ENCODE measurements around the gene N4BP2L1. TPM values are rescaled to one million over a fixed set of nuclear protein-coding genes. Genes with fewer than 3 reads are reported as not detected.

Gene N4BP2L1
- total RNA-seq, 1 experiment from 2014 or later: 14.2 TPM

GRCh38 chr13:32391101-32391619 lies 36.8 kb downstream of the N4BP2L1 start:
- no peak overlapping the region for H2AFZ ChIP-seq (ENCODE audit: low read length)
- H3K4me1 ChIP-seq (ENCODE audit: low read length): no peaks in the 10 kb centered on the region
- H3K9me2 ChIP-seq (replicated peaks; ENCODE audit: insufficient read depth, low read length): no peaks in the 10 kb centered on the region
- DNase-seq: no peak
- H3K4me3 ChIP-seq (ENCODE audit: low read length): no peak overlapping the region
- H3K9me3 ChIP-seq (ENCODE audit: low read length): no peaks in the 10 kb centered on the region
- no peak overlapping the region for H3K27ac ChIP-seq (ENCODE audit: low read length)
- no peak overlapping the region for H3K9ac ChIP-seq (ENCODE audit: low read length)
- H3K79me2 ChIP-seq (ENCODE audit: low read length): no peaks in the 10 kb centered on the region
- H3K27me3 ChIP-seq (ENCODE audit: low read length): no peaks in the 10 kb centered on the region
- no peaks in the 10 kb centered on the region for H3K36me3 ChIP-seq (ENCODE audit: insufficient read depth, low read length)
- H4K20me1 ChIP-seq (ENCODE audit: insufficient read depth, low read depth, low read length): no peaks in the 10 kb centered on the region
- no peak overlapping the region for H3K4me2 ChIP-seq (ENCODE audit: low read depth, low read length, poor library complexity, severe bottlenecking)

- Histone ChIP-seq H3K79me2 (ENCODE audit: low read length) (no peaks in the 10 kb centered on the region), H3K4me3 (ENCODE audit: low read length) (no peak overlapping the region), H3K27ac (ENCODE audit: low read length) (no peak overlapping the region), H3K4me1 (ENCODE audit: low read length) (no peaks in the 10 kb centered on the region), H3K9me3 (ENCODE audit: low read length) (no peaks in the 10 kb centered on the region), H2AFZ (ENCODE audit: low read length) (no peak overlapping the region), H4K20me1 (ENCODE audit: insufficient read depth, low read depth, low read length) (no peaks in the 10 kb centered on the region), H3K4me2 (ENCODE audit: low read depth, low read length, poor library complexity, severe bottlenecking) (no peak overlapping the region), H3K27me3 (ENCODE audit: low read length) (no peaks in the 10 kb centered on the region), H3K9ac (ENCODE audit: low read length) (no peak overlapping the region), H3K36me3 (ENCODE audit: insufficient read depth, low read length) (no peaks in the 10 kb centered on the region), H3K9me2 (replicated peaks; ENCODE audit: insufficient read depth, low read length) (no peaks in the 10 kb centered on the region)
- no peak for DNase-seq
Observed at GRCh38 chr13:32390484-32390883, 37.4 kb downstream of the N4BP2L1 start.

GRCh38 chr13:32390048-32390447 lies 37.9 kb downstream of the N4BP2L1 start:
- no peaks in the 10 kb centered on the region for H3K27me3 ChIP-seq (ENCODE audit: low read length)
- H3K4me2 ChIP-seq (ENCODE audit: low read depth, low read length, poor library complexity, severe bottlenecking): no peak overlapping the region
- H3K4me1 ChIP-seq (ENCODE audit: low read length): no peaks in the 10 kb centered on the region
- DNase-seq: no peak
- H2AFZ ChIP-seq (ENCODE audit: low read length): no peak overlapping the region
- no peak overlapping the region for H3K9ac ChIP-seq (ENCODE audit: low read length)
- H3K9me2 ChIP-seq (replicated peaks; ENCODE audit: insufficient read depth, low read length): no peaks in the 10 kb centered on the region
- no peak overlapping the region for H3K4me3 ChIP-seq (ENCODE audit: low read length)
- H4K20me1 ChIP-seq (ENCODE audit: insufficient read depth, low read depth, low read length): no peaks in the 10 kb centered on the region
- no peaks in the 10 kb centered on the region for H3K79me2 ChIP-seq (ENCODE audit: low read length)
- no peaks in the 10 kb centered on the region for H3K36me3 ChIP-seq (ENCODE audit: insufficient read depth, low read length)
- no peaks in the 10 kb centered on the region for H3K9me3 ChIP-seq (ENCODE audit: low read length)
- H3K27ac ChIP-seq (ENCODE audit: low read length): no peak overlapping the region

GRCh38 chr13:32385410-32385809 lies 42.5 kb downstream of the N4BP2L1 start:
- H3K4me1 ChIP-seq (ENCODE audit: low read length): no peaks in the 10 kb centered on the region; the same call in 1 of the 2 replicates
- no peak overlapping the region for H2AFZ ChIP-seq (ENCODE audit: low read length)
- H3K36me3 ChIP-seq (ENCODE audit: insufficient read depth, low read length): peaks cover 9% of the 10 kb centered on the region

GRCh38 chr13:32384702-32385101 lies 43.2 kb downstream of the N4BP2L1 start:
- Histone ChIP-seq H3K36me3 (ENCODE audit: insufficient read depth, low read length) (peaks cover 9% of the 10 kb centered on the region), H4K20me1 (ENCODE audit: insufficient read depth, low read depth, low read length) (no peaks in the 10 kb centered on the region), H3K4me1 (ENCODE audit: low read length) (no peaks in the 10 kb centered on the region; the same call in 1 of the 2 replicates), H3K4me2 (ENCODE audit: low read depth, low read length, poor library complexity, severe bottlenecking) (no peak overlapping the region), H3K9ac (ENCODE audit: low read length) (no peak overlapping the region), H3K27me3 (ENCODE audit: low read length) (no peaks in the 10 kb centered on the region), H3K4me3 (ENCODE audit: low read length) (no peak overlapping the region), H3K79me2 (ENCODE audit: low read length) (no peaks in the 10 kb centered on the region), H2AFZ (ENCODE audit: low read length) (no peak overlapping the region), H3K9me3 (ENCODE audit: low read length) (no peaks in the 10 kb centered on the region), H3K27ac (ENCODE audit: low read length) (no peak overlapping the region), H3K9me2 (replicated peaks; ENCODE audit: insufficient read depth, low read length) (no peaks in the 10 kb centered on the region)
- no peak for DNase-seq

More at GRCh38 chr13:32385410-32385809, 42.5 kb downstream of the N4BP2L1 start:
- no peaks in the 10 kb centered on the region for H3K9me3 ChIP-seq (ENCODE audit: low read length)
- H4K20me1 ChIP-seq (ENCODE audit: insufficient read depth, low read depth, low read length): no peaks in the 10 kb centered on the region
- H3K4me2 ChIP-seq (ENCODE audit: low read depth, low read length, poor library complexity, severe bottlenecking): no peak overlapping the region
- H3K9me2 ChIP-seq (replicated peaks; ENCODE audit: insufficient read depth, low read length): no peaks in the 10 kb centered on the region
- no peak overlapping the region for H3K9ac ChIP-seq (ENCODE audit: low read length)
- H3K4me3 ChIP-seq (ENCODE audit: low read length): no peak overlapping the region
- no peak for DNase-seq
- H3K27me3 ChIP-seq (ENCODE audit: low read length): no peaks in the 10 kb centered on the region
- no peak overlapping the region for H3K27ac ChIP-seq (ENCODE audit: low read length)
- H3K79me2 ChIP-seq (ENCODE audit: low read length): no peaks in the 10 kb centered on the region

- H3K4me3 ChIP-seq (ENCODE audit: low read length): no peak overlapping the region
- H3K36me3 ChIP-seq (ENCODE audit: insufficient read depth, low read length): peaks cover 9% of the 10 kb centered on the region
- no peaks in the 10 kb centered on the region for H4K20me1 ChIP-seq (ENCODE audit: insufficient read depth, low read depth, low read length)
Observed at GRCh38 chr13:32383836-32384618, 43.9 kb downstream of the N4BP2L1 start.

GRCh38 chr13:32381539-32381938 lies 46.4 kb downstream of the N4BP2L1 start:
- no peaks in the 10 kb centered on the region for H3K79me2 ChIP-seq (ENCODE audit: low read length)
- H3K4me1 ChIP-seq (ENCODE audit: low read length): no peaks in the 10 kb centered on the region; the same call in 1 of the 2 replicates
- no peaks in the 10 kb centered on the region for H3K9me3 ChIP-seq (ENCODE audit: low read length)
- H4K20me1 ChIP-seq (ENCODE audit: insufficient read depth, low read depth, low read length): no peaks in the 10 kb centered on the region
- H3K4me2 ChIP-seq (ENCODE audit: low read depth, low read length, poor library complexity, severe bottlenecking): no peak overlapping the region
- no peaks in the 10 kb centered on the region for H3K27me3 ChIP-seq (ENCODE audit: low read length)
- peak; percentile 49 for DNase-seq
- peaks cover 9% of the 10 kb centered on the region for H3K36me3 ChIP-seq (ENCODE audit: insufficient read depth, low read length)
- H3K27ac ChIP-seq (ENCODE audit: low read length): no peak overlapping the region
- H3K9ac ChIP-seq (ENCODE audit: low read length): no peak overlapping the region
- H3K9me2 ChIP-seq (replicated peaks; ENCODE audit: insufficient read depth, low read length): no peaks in the 10 kb centered on the region
- H3K4me3 ChIP-seq (ENCODE audit: low read length): no peak overlapping the region
- H2AFZ ChIP-seq (ENCODE audit: low read length): no peak overlapping the region

More at GRCh38 chr13:32383836-32384618, 43.9 kb downstream of the N4BP2L1 start:
- H3K4me2 ChIP-seq (ENCODE audit: low read depth, low read length, poor library complexity, severe bottlenecking): no peak overlapping the region
- no peak for DNase-seq
- H3K27ac ChIP-seq (ENCODE audit: low read length): no peak overlapping the region
- H2AFZ ChIP-seq (ENCODE audit: low read length): no peak overlapping the region
- H3K4me1 ChIP-seq (ENCODE audit: low read length): no peaks in the 10 kb centered on the region; the same call in 1 of the 2 replicates
- H3K9me3 ChIP-seq (ENCODE audit: low read length): no peaks in the 10 kb centered on the region
- H3K27me3 ChIP-seq (ENCODE audit: low read length): no peaks in the 10 kb centered on the region
- H3K9ac ChIP-seq (ENCODE audit: low read length): no peak overlapping the region
- no peaks in the 10 kb centered on the region for H3K9me2 ChIP-seq (replicated peaks; ENCODE audit: insufficient read depth, low read length)
- H3K79me2 ChIP-seq (ENCODE audit: low read length): no peaks in the 10 kb centered on the region

GRCh38 chr13:32378012-32378411 lies 49.9 kb downstream of the N4BP2L1 start:
- H3K27me3 ChIP-seq (ENCODE audit: low read length): no peaks in the 10 kb centered on the region
- H4K20me1 ChIP-seq (ENCODE audit: insufficient read depth, low read depth, low read length): no peaks in the 10 kb centered on the region
- no peaks in the 10 kb centered on the region for H3K9me2 ChIP-seq (replicated peaks; ENCODE audit: insufficient read depth, low read length)
- H3K27ac ChIP-seq (ENCODE audit: low read length): no peak overlapping the region
- H3K79me2 ChIP-seq (ENCODE audit: low read length): no peaks in the 10 kb centered on the region
- no peak for DNase-seq
- no peaks in the 10 kb centered on the region for H3K9me3 ChIP-seq (ENCODE audit: low read length)
- no peak overlapping the region for H3K4me2 ChIP-seq (ENCODE audit: low read depth, low read length, poor library complexity, severe bottlenecking)
- H2AFZ ChIP-seq (ENCODE audit: low read length): no peak overlapping the region
- H3K9ac ChIP-seq (ENCODE audit: low read length): no peak overlapping the region
- H3K4me1 ChIP-seq (ENCODE audit: low read length): no peaks in the 10 kb centered on the region
- no peak overlapping the region for H3K4me3 ChIP-seq (ENCODE audit: low read length)
- peaks cover 10% of the 10 kb centered on the region; the same call in 1 of the 2 replicates for H3K36me3 ChIP-seq (ENCODE audit: insufficient read depth, low read length)

Measured in Karpas-422 (cell line).